Breast epithelium (tissue), 3 donors: ENCODE results near the gene COL28A1.

Experiments
- CTCF ChIP-seq, 3 donors: fragments of 450-650 bp; IDR thresholded peaks; one replicate each; pipeline ENCODE4 v1.5.1; 2016 to 2017; ENCODE audit warnings: antibody characterized with exemption in 3 of 3, mild to moderate bottlenecking in 3 of 3, moderate library complexity in 3 of 3
- POLR2A ChIP-seq: fragments of 450-650 bp; IDR thresholded peaks from one replicate; pipeline ENCODE4 v1.6.1; 2016; ENCODE audit warnings: antibody characterized with exemption, mild to moderate bottlenecking, moderate library complexity

- TF ChIP-seq CTCF (IDR thresholded peaks at IDR 0.05) (no peak), POLR2A (no peak)
Measured at GRCh38 chr7:7576344-7576743, 40.7 kb upstream of the COL28A1 start.
